Left renal pelvis (tissue), 4 donors: Measurements from ENCODE around the gene CEP89. TPM values are rescaled to one million over a fixed set of nuclear protein-coding genes. Genes with fewer than 3 reads are reported as not detected.
"Not testable (repeated sequence)": the region's sequence is repeated elsewhere in the genome, so short reads cannot be mapped to it uniquely, and the experiment has no call there.

Source experiments
- DNase-seq, 4 donors: peaks; one replicate each; pipeline ENCODE4 v3.0.0-alpha.2; 2013; ENCODE audit warnings: low read depth in 4 of 4, low spot score in 3 of 4
- polyA plus RNA-seq, 4 donors: library from polyadenylated mRNA; unstranded; fragments of 120-200 nt; gene quantifications; one replicate each; pipeline ENCODE4 v1.2.1, GENCODE V29; 2013; ENCODE audit not compliant: insufficient read length in 4 of 4

Gene CEP89
- polyA plus RNA-seq, 4 donors = 28.5 to 37.4 (median 30.9) TPM

DNA sequence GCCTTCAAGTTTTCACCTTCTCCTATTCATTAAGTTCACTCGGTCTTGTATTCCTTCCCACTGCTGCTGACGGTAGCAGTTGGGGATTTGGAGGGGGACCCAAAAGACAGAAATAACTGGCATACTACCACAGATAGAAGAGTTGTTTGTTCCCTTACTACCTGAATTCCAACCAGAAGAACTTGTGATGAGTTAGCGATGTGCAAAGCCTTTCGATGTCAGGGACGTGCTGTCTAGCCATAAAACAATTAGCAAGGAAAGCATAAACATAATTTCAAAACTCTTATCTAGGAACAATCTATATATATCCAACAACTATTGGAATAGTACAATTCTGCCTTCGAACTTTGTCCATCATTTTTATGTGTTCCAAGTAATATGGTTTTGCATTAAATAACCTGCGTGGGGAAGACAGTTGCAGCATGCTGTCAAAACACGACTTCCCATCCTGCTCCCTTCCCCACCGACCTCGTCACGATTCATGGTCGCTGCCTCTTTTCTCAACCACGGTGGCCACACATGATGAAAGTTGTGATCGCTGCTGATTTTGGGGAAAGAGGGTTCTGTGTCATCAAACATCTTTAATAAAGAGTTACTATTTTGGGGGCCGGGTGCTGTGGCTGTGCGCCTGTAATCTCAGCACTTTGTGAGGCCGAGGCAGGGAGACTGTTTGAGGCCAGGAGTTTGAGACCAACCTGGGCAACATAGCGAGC lies 98.4 kb downstream of the CEP89 start:
- no peak for DNase-seq

DNA sequence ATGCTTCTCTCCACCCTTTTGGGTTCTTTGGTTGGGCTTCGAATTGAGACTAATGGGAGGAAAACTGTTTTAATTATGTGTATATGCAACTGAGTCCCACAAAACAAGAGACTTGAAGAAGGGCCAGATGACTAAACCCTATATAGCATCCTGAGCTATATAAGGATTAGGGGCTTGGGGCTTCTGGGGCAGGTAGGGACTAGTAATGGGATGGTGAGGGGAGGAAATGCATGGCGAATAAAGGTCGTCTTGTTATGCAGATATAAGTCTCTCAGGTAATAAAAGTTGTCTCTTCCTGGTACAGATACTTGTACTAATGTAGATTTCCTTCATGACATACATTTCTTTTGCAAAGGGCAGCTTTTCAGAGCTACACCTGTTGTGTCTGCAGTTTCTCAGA lies 99.4 kb downstream of the CEP89 start:
- DNase-seq = no peak

DNA sequence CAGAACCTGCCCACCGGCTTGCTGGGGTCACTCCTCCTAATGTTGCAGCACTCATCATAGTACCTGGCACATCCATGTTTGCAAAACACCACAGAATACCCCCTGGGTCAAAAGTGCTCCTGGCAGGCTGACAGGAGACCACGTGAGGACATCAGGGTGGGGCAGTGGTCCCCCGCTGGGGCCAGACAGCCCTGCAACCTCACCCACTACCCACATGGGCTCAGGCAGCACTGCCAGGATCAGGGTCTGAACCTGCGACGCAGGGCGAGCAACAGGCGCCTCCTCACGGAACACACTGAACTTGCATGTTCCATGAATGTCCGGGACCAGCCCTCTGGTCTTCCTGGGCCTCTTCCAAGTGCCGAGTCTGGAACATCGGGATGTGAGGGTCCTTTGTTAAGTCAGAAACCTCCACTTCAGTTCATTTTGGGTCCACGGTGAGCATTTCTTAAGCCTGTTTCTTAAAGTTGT lies 100.7 kb downstream of the CEP89 start:
- DNase-seq = no peak

DNA sequence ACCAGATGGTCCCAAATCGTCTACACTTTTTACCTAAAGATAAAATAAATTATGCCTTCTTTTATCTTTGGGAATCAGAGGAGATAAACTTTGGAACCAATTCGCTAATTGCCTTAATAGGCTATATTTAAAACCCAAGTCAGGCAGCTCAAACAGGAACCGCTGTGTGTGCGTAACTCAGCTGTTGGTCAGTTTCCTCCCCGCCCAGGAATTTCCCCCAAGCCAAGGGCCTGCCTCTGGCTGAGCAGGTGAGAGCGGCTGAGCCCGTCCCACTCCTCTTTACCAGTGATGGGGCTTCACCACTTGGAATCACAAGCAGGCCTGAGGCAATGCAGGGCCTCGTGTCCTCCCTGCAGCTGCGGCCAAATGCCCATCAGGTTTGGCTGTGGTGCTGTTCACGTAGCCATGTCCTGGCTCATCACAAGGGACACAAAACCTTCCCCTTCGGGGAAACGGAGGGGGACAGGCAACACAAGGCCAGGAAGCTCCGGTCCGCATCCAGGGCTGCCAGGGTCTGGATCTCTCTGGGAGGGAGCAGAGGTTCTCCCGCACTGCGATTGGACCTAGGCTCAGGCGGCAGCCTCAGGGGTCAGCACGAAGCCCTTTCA lies 101.7 kb downstream of the CEP89 start:
- DNase-seq = peak in 1 of 4 donors; percentile 3

DNA sequence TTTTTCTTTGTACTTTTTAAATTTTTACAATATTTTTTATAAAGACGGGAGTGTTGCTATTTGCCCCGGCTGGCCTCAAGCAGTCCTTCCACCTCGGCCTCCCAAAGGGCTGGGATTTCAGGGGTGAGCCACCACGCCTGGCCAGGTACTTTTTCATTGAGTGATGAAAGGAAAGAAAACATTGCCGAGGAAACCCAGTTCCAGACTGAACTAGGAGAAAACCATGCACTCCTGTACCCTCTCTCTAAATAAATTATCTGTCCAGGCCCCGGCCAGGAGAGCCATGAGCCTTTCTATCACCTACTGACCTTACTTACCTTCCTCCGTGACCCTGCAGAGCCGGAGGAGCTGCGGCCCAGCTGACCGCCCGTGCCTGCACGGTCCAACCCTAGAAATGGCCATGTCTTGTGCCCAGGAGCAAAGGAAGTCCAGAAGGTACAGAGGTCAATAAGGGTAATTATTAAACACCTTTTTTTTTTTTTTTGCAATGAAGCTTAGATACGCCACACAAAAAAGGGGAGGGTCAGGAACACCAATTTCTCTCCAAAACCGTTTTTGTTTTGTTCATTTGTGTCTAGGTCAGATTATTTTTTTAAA lies 102.3 kb downstream of the CEP89 start, which contains the start of gene SLC7A9:
Gene SLC7A9 (minus strand): TSS at position 399 of the 597 bp plus-strand sequence. CDS start 1,233 bp downstream, outside the sequence.
- DNase-seq = no peak

DNA sequence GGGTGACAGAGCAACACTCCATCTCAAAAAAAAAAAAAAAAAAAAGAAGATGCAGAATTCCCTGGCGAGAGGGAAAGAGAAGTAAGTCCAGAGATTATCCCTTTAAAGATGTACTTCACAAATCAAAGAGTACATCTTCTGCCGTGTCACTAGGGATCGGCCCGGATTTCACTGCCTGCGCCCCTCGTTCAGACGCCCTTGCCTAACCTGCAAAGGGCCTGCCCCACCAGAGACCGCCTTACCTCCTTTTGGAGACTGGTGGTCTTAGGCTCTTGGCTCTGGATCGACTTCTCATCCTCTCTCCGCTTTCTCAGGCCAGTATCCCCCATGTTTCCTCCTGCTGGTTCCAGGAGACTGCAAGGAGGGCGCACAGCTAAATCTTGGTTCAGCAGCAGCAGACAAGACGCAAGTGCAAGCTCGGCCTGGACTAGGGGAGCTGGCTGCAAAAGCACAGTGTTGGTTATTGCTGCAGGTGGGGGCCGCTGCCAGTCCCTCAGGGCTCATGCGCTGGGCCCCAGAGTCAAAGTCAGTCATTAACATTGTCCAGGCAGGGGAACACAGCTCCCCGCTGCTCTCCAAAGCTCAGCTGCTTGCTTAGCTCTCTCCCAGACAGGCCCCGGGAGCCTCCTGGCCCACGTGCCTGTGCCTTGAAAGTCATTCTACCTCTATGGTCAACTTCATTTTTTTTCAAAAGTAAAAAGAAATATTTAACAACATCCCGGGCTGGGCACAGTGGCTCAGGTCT lies 103.4 kb downstream of the CEP89 start:
- no peak for DNase-seq

DNA sequence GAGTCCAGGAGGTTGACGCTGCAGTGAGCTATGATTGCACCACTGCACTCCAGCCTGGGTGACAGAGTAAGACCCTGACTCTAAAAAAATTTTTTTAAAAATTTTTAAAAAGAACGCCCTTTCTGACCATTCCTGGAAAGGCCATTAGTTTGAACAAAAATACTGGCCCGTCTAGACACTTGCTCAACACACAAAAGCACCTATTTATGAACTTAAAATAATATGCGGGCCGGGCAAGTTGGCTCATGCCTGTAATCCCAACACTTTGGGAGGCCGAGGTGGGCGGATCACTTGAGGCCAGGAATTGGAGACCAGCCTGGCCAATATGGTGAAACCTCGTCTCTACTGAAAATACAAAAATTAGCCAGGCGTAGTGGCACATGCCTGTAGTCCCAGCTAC lies 104.3 kb downstream of the CEP89 start:
- not testable (repeated sequence) for DNase-seq

DNA sequence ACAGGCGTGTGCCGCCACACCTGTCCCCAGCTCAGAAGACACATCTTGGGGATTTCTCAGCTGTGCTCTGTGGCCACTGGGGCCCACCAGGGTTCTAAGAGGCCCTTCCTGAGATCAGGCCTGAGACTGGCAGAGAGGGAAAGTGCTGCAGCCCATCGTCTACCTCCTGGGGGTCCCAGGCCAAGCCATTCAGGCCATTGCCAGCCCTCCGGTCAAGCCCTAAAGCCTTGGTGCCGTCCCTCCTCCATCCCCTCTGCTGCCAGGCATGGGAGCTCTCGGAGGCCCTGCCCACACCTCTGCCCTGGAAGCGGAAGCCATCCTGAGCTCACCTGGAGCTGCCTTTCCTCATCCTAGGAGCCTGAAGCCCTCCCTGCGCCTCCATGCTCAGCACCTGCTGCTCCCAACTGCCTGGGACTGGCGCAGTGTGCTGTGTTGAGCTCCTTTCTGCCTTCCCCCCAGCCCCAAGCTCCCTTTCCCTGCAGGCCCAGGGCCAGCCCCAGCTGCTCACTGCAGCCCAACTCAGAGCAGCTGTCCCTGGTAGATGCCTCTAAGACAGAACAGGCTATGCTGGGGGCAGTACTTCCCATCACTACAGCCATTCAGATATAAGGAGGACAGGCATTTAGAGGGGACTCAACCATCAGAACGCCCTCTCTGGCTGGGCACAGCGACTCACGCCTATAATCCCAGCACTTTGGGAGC lies 105.0 kb downstream of the CEP89 start:
- DNase-seq = no peak

DNA sequence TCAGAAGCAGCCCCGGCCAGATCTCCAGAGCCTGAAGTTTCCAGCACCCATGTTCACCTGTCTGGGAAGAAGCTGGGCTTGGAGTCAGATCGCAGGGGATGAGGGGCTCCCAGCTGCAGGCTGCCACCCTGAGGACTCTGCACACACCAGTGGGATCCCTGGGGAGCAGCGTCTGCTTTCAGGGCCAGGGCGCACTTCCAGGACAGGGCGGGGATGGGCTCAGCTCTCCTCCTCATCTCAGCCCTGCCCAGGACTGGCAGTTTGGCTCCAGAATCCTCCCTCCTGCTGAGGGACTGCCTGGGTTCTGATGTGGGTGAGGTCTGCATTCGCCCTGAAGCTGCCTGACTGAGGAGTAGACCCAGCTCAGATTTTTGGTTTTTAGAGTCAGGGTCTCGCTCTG lies 105.7 kb downstream of the CEP89 start:
- no peak for DNase-seq

DNA sequence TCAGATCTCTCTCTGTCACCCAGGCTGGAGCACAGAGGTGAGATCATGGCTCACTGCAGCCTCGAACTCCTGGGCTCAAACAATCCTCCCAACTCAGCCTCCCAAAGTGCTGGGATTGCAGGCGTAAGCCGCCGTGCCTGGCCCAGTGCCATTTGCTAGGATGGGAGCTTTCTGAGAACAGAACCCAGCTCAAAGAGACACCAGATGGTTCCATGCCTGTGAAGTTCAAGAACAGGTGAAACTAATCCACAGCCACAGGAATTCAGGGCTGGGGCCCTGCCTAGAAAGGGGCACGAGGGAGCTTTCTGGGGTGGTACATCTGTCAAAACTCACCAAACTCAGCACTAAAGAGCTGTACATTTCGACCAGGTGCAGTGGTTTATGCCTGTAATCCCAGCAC lies 106.4 kb downstream of the CEP89 start:
- no peak for DNase-seq

DNA sequence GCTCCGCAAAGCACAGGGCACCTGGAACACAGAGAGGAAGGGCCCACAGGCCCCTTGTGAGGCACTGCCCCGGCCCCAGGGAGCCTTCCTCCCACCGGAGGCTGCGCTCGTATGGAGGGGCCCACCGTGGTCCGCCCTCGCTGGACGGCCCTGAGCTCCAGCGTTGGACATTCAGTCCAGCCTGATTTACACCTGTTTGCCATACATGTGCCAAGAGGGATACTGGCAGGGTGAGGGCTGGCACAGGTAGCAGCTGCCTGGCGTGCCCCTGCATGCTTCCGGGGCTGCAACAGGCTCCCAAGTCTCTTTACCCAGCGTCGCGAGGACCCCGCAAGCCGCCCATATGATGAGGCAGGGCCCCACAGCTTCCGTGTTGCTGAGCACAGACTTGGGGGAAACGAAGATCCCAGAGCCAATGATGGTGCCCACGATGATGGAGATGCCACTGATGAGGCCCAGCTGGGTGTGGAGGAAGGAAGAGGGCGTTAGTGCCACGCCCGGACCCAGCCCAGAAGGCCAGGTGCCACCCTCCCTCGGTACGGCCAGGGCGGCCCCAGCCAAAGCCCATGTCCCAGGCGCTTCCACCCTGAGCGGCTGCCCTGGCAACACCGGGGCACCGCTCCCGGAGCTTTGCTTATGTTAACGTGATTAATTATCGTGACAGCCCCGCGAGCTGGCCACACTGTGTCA lies 107.3 kb downstream of the CEP89 start:
- DNase-seq = no peak

DNA sequence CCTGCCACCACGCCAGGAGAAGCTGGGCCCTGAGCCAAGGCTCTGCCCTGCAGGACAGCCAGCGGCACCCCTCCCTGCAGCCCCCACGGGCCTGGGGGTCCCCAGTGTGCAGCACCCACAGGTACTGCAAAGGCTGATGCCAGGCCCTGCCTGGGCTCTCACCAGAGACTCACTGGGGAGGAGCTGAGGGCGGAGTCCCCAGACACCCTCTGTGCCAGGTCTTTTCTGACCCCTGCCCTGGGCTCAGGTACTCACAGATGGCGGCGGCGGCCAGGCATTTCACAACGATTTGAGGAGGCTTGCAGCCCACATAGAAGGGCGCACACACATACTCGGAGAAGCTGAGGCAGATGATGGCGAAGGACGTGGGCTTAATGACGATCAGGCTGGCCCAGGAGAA lies 107.9 kb downstream of the CEP89 start:
- no peak for DNase-seq

DNA sequence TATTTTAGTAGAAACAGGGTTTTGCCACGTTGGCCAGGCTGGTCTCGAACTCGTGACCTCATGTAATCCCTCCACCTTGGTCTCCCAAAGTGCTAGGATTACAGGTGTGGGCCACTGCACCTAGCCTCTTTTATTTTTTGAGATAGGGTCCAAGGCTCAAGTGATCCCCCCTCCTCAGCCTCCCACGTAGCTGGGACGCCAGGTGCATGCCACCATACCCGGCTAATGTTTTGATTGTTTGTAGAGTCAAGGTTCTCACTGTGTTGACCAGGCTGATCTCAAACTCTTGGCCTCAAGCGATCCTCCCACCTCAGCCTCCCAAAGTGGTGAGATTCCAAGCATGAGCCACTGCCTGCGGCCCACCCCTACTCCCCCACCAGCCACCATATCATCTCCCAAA lies 108.5 kb downstream of the CEP89 start:
- no peak for DNase-seq

DNA sequence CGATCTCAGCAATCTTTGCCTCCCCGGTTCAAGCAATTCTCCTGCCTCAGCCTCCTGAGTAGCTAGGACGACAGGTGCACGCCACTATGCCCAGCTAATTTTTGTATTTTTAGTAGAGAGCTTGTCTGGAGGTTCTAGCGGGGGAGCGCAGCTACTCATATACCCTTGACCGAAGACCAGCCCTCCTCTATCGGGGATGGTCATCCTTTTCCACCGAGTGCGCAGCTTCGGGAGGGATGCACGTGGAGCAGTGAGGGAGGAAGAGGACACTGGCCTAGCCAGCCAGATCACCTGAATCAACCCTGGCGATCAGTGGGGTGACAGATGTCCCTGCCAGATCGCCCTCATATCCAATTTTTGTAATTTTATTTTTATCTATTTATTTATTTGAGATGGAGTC lies 109.0 kb downstream of the CEP89 start:
- no peak for DNase-seq

DNA sequence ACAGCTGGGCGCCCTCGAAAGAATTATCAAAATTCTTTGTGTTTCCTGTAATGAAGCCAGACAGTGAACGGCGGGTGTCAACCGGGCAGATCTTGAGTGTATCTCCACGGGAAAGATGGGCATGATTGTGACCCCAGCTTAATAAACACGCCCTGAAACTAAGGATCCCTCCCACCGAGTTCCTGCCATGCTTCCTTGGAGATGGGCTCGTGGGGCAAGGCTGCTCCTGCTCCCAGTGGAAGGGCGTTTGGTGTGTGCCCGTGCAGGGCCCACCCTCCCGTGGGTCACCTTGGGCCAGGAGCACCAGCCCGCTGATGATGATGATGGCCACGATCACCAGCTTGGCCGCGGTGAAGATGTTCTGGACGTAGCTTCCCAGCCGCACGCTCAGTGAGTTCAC lies 109.6 kb downstream of the CEP89 start:
- DNase-seq = no peak

DNA sequence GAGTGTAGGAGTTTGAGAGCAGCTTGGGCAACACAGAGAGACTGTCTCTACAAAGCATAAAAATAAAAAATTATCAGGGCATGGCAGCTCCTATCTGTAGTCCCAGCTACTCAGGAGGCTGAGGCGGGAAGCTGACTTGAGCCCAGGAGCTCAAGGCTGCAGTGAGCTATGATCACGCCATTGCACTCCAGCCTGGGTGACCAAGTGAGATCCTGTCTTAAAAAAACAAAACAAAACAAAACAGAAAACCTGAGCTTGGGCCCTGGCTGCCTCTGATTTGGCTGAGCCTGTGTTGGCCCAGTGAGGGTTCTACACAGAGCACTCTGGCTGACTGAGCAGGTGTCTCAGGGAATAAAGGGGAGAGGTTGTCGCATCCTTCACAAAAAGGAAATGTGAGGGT lies 110.2 kb downstream of the CEP89 start:
- no peak for DNase-seq

DNA sequence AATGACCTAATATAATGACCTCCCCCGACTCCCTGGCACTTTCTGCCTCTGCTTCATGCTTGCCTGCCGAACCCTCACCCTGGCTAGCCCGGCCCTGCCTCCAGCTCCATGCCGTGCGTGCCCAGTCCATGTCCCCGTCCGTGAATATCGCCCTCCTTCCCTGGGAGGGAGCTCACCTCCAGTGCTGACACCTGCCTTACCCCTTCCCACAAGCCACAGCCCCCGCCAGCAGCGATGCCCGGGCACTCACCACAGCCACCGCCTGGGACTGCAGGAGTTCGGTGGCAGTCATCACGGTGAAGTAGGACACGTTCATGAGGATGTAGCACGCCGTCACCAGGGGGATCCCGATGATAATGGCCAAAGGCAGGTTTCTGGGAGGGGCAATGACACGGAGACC lies 112.2 kb downstream of the CEP89 start:
- no peak for DNase-seq

DNA sequence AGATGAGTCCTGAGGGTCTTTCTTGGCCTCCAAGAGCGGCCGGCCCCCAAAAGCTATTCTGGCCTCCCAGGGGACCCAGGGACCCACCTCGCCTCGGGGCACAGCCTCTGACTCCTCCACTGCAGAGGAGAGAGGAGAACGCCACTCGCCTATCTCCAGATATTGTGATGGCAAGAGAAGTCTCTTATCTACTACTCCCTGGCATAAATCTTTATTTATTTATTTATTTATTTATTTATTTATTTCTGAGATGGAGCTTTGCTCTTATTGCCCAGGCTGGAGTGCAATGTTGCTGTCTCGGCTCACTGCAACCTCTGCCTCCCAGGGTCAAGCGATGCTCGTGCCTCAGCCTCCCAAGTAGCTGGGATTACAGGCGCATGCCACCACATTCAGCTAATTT lies 113.2 kb downstream of the CEP89 start:
- DNase-seq = no peak

DNA sequence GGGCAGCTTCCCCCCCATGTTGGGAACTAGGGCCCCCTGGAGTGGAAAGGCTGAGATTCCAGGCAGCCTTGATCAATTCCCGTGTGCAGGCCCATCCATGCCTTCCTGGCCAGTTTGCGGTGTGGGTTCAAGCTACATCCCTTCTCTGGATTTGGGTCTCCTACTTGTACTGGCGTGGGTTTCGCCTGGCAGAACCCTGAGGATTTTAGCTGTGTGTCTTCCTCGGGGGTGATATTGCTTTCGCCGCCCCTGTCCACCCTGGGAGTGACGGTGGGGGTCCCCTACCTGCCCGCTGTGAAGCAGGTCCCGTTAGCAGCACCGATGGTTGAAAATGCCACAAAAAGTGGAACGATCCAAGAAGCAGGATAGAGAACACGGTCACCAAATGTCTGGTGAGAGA lies 113.6 kb downstream of the CEP89 start:
- DNase-seq = no peak

DNA sequence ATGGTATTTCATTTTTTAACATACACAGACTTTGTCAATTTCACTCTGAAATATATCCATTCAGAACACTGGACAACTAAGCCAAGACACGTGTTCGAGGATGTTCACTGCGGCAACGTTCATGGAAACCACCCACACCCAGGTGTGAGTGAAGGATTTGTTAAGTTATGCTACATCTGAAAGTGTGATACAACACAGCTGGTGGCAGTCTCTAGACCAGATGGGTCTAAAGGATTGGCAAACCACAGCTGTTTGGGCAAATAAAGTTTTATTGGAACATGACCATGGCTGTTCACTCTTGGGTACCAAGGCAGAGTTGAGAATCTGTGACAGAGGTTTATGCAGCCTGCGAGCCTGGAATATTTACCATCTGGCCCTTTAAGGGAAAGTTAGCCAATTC lies 114.2 kb downstream of the CEP89 start:
- no peak for DNase-seq
